Epithelial cell of proximal tubule (primary cell): ENCODE results near the gene NISCH. TPM values are rescaled to one million over a fixed set of nuclear protein-coding genes. Genes with fewer than 3 reads are reported as not detected.

Experiments used
- DNase-seq: peaks from one replicate; pipeline ENCODE4 v3.0.0-alpha.2; 2011; ENCODE audit warnings: low read depth
- H3K4me3 ChIP-seq: 2 replicates; pipeline ENCODE4 v1.5.1; 2011; ENCODE audit warnings: low read depth, mild to moderate bottlenecking, low read length
- CTCF ChIP-seq: conservative IDR thresholded peaks from 2 replicates; pipeline ENCODE4 v1.5.1; 2012; ENCODE audit warnings: low read depth, mild to moderate bottlenecking, low read length
- total RNA-seq: library from RNA; depleted of rRNA; stranded (reverse); fragments of >200 nt; gene quantifications from 2 replicates; pipeline ENCODE4 v1.2.3, GENCODE V29; 2015

The NISCH gene
- total RNA-seq, 1 donor from 2014 or later, result 40.8 TPM

GRCh38 chr3:52430416-52430810, 25.0 kb upstream of the NISCH start:
- TF ChIP-seq CTCF, result no peak

DNA sequence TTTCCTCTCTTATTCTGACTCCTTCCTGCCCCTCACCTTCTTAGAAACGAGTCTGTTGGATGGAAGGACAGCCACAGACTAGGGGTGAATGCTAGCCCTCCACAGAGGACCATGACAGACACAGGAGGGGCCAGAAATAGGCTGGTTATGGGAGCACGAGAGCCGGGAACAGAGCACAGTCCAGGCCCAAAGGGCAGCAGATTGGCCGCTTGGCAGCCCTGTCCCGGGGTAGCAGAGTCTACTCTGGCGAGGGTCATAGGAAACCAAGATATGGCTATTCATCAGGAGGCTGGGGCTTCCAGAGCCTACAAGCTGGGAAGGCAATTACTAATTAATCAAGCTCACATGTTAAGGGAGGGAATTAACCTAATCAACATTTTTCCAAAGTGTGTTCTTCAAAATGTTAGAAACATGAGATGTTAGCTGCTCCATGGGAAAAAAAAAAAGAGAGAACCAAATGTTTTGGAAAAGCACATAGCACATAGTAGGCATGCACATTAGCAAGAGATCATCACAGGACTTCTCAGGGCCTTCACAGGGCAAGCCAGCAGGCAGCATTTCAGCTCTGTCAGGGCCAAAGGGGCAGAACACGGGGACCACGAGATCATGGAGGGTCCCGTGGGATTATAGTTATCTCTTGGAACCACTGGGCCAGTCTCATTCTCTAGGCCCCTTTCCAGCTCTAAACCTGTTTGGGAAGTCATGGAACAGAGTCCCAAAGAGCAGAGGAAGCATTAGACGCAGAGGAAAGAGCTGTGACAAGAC, 23.8 kb upstream of the NISCH start:
- no peak overlapping the region for H3K4me3 ChIP-seq
- DNase-seq, result no peak
- TF ChIP-seq CTCF, result no peak

More at GRCh38 chr3:52430416-52430810, 25.0 kb upstream of the NISCH start:
- DNase-seq, result no peak
- no peak overlapping the region for H3K4me3 ChIP-seq

- H3K4me3 ChIP-seq, result no peak overlapping the region
- no peak for TF ChIP-seq CTCF
- DNase-seq, result no peak
These were observed 23.2 kb upstream of the NISCH start for GRCh38 chr3:52432225-52432624.

GRCh38 chr3:52432691-52433141, 22.7 kb upstream of the NISCH start:
- no peak for TF ChIP-seq CTCF
- no peak overlapping the region for H3K4me3 ChIP-seq
- DNase-seq, result no peak

GRCh38 chr3:52433328-52433995, 21.9 kb upstream of the NISCH start:
- DNase-seq, result no peak
- no peak overlapping the region for H3K4me3 ChIP-seq
- no peak for TF ChIP-seq CTCF

- no peak for DNase-seq
- H3K4me3 ChIP-seq, result no peak overlapping the region
- TF ChIP-seq CTCF, result no peak
These were observed 21.4 kb upstream of the NISCH start for GRCh38 chr3:52433996-52434479.
